H1 (cell line): ENCODE data around the gene PLA2G2E. TPM values are rescaled to one million over a fixed set of nuclear protein-coding genes. Genes with fewer than 3 reads are reported as not detected.

Experiments
- CTBP2 ChIP-seq: IDR thresholded peaks from 2 replicates; pipeline ENCODE4 v1.7.0; 2011; ENCODE audit warnings: borderline replicate concordance, mild to moderate bottlenecking, moderate library complexity, mixed read lengths, low read length; ENCODE audit not compliant: insufficient read depth, insufficient read length
- polyA plus RNA-seq, 7 experiments: library from polyadenylated mRNA; depleted of rRNA in 3 of 7; stranded (reverse) in 5 of 7; unstranded in 2 of 7; fragments of >200 nt in 5 of 7; fragments of 200-250 nt in 2 of 7; gene quantifications; 1 replicate in 5 of 7; 2 replicates in 1 of 7; 4 replicates in 1 of 7; pipeline versions ENCODE4 v1.2.1 to v1.2.3, GENCODE V29; 2011 to 2013; ENCODE audit warnings: missing spikeins in 2 of 7, mixed read lengths in 2 of 7
- total RNA-seq: library from RNA; stranded (reverse); fragmentation: NEBNext Ultra II Directional; extraction: Animal tissue kit (Norgen Biotek cat#: 25700); gene quantifications from 2 replicates; pipeline ENCODE4 v1.2.1, GENCODE V29; 2021

The PLA2G2E gene
- total and polyA plus RNA-seq, 2 of the 8 experiments (the other 6 are each of a cell fraction or from before 2014, with no cell fraction given): not detected

DNA sequence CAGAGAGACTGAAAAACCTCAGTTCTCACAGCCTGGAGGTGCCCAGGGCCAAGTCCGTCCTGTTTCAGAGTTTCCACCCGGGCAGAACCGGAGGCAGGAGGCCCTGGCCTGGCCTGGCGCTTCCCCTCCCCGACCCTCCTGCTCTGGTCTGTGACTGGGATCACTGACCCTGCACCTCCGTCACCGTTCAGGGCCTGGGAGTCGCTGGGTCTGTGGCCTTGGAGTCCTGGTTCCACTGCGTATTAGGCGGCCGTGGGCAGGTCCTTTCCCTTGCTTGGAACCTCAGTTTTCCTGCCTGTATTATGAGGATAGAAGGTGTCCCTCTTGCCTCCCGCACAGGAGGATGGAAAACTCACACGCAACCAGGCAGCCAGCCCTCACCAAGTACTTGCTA is 533 bp upstream of the PLA2G2E start (continued):
- no peak for TF ChIP-seq CTBP2
